CD14-positive monocyte (primary cell): ENCODE results near the gene COL12A1. TPM values are rescaled to one million over a fixed set of nuclear protein-coding genes. Genes with fewer than 3 reads are reported as not detected.

Source experiments
- DNase-seq, 3 donors: peaks; one replicate each; pipeline ENCODE4 v3.0.0-alpha.2; 2011 to 2022
- H2AFZ ChIP-seq: 2 replicates; pipeline ENCODE4 v1.6.0; 2012; ENCODE audit warnings: mild to moderate bottlenecking, low read depth, low read length, inconsistent platforms; ENCODE audit not compliant: insufficient read depth, poor library complexity, severe bottlenecking
- H3K27ac ChIP-seq, 2 donors: 1 replicate in 1 of 2; 2 replicates in 1 of 2; pipeline ENCODE4 v1.5.1; 2012 to 2013; ENCODE audit warnings: low read length in 2 of 2, control low read depth in 1 of 2, inconsistent platforms in 1 of 2, low read depth in 1 of 2, mild to moderate bottlenecking in 1 of 2
- H3K27me3 ChIP-seq, 2 donors: one replicate each; pipeline versions ENCODE4 v1.6.0 to v1.6.1; 2011 to 2013; ENCODE audit warnings: low read length in 2 of 2; ENCODE audit not compliant: control insufficient read depth in 2 of 2, insufficient read depth in 2 of 2
- H3K36me3 ChIP-seq, 2 donors: replicated peaks in 1 of 2; 1 replicate in 1 of 2; 2 replicates in 1 of 2; pipeline versions ENCODE4 v1.5.1 to v1.6.1; 2012 to 2013; ENCODE audit warnings: low read length in 2 of 2, control low read depth in 1 of 2, inconsistent platforms in 1 of 2, mild to moderate bottlenecking in 1 of 2; ENCODE audit not compliant: insufficient read depth in 2 of 2, control insufficient read depth in 1 of 2
- H3K4me1 ChIP-seq, 2 donors: 1 replicate in 1 of 2; 2 replicates in 1 of 2; pipeline versions ENCODE4 v1.5.1 to v1.6.1; 2012 to 2013; ENCODE audit warnings: low read length in 2 of 2, control low read depth in 1 of 2, inconsistent platforms in 1 of 2, mild to moderate bottlenecking in 1 of 2, moderate library complexity in 1 of 2; ENCODE audit not compliant: insufficient read depth in 2 of 2, control insufficient read depth in 1 of 2
- H3K4me2 ChIP-seq: replicated peaks from 2 replicates; pipeline ENCODE3; 2012; ENCODE audit warnings: low read length, moderate library complexity, mild to moderate bottlenecking; ENCODE audit not compliant: poor library complexity, severe bottlenecking; ENCODE audit errors: extremely low read depth
- H3K4me3 ChIP-seq, 3 experiments: fragments of 200-600 bp in 1 of 3; sonication (generic) in 1 of 3; replicated peaks in 1 of 3; 1 replicate in 2 of 3; 2 replicates in 1 of 3; pipeline ENCODE4 v1.5.1; 2011 to 2013; ENCODE audit warnings: low read length in 3 of 3, mild to moderate bottlenecking in 3 of 3, control low read depth in 2 of 3, low read depth in 2 of 3, inconsistent platforms in 1 of 3, moderate library complexity in 1 of 3
- H3K79me2 ChIP-seq: 2 replicates; pipeline ENCODE4 v1.6.0; 2012; ENCODE audit warnings: mild to moderate bottlenecking, control low read depth, inconsistent platforms, low read length, moderate library complexity; ENCODE audit not compliant: insufficient read depth
- H3K9ac ChIP-seq: 2 replicates; pipeline ENCODE4 v1.6.0; 2017; ENCODE audit warnings: low read length, mild to moderate bottlenecking; ENCODE audit not compliant: insufficient read depth, poor library complexity, severe bottlenecking
- H3K9me3 ChIP-seq, 2 donors: replicated peaks in 1 of 2; 1 replicate in 1 of 2; 2 replicates in 1 of 2; pipeline versions ENCODE4 v1.5.1 to v1.6.1; 2012 to 2013; ENCODE audit warnings: low read length in 2 of 2, control low read depth in 1 of 2; ENCODE audit not compliant: control insufficient read depth in 1 of 2, insufficient read depth in 1 of 2
- H4K20me1 ChIP-seq: 2 replicates; pipeline ENCODE4 v1.6.0; 2012; ENCODE audit warnings: mild to moderate bottlenecking, low read length, control low read depth, moderate library complexity; ENCODE audit not compliant: insufficient read depth
- H3K27ac Mint-ChIP-seq, 7 donors: one replicate each; pipeline ENCODE4 v1.8.0; 2020; ENCODE audit warnings: mild to moderate bottlenecking in 7 of 7, mixed read lengths in 7 of 7, moderate library complexity in 6 of 7, inconsistent platforms in 2 of 7
- H3K27me3 Mint-ChIP-seq, 3 donors: one replicate each; pipeline ENCODE4 v1.8.0; 2021 to 2022; ENCODE audit warnings: low read depth in 3 of 3, mild to moderate bottlenecking in 3 of 3, mixed read lengths in 3 of 3, moderate library complexity in 3 of 3, inconsistent platforms in 1 of 3
- H3K36me3 Mint-ChIP-seq, 2 donors: one replicate each; pipeline ENCODE4 v1.8.0; 2020; ENCODE audit warnings: mixed read lengths in 2 of 2, inconsistent platforms in 1 of 2, mild to moderate bottlenecking in 1 of 2
- H3K4me1 Mint-ChIP-seq: one replicate; pipeline ENCODE4 v1.8.0; 2020; ENCODE audit warnings: mild to moderate bottlenecking, mixed read lengths
- H3K4me3 Mint-ChIP-seq, 2 donors: one replicate each; pipeline ENCODE4 v1.8.0; 2020; ENCODE audit warnings: mild to moderate bottlenecking in 2 of 2, mixed read lengths in 2 of 2, moderate library complexity in 1 of 2
- H3K9me3 Mint-ChIP-seq, 7 donors: one replicate each; pipeline ENCODE4 v1.8.0; 2020 to 2022; ENCODE audit warnings: mixed read lengths in 7 of 7, mild to moderate bottlenecking in 6 of 7, moderate library complexity in 6 of 7, inconsistent platforms in 2 of 7
- CTCF ChIP-seq: fragments of 200-600 bp; IDR thresholded peaks from one replicate; pipeline ENCODE4 v1.8.0; 2022; ENCODE audit warnings: antibody characterized with exemption, mild to moderate bottlenecking
- WGBS: methylation state at CpG from one replicate; pipeline ENCODE4 v1.1.5; 2013; ENCODE audit warnings: missing lambda C conversion rate; ENCODE audit not compliant: insufficient coverage; 5-methylcytosine and 5-hydroxymethylcytosine counted together
- intact Hi-C, 2 donors: fragments of 100-400 bp; cut with micrococcal nuclease; formaldehyde crosslinking; loops; one replicate each; pipeline versions ENCODE4 v1.15.0 to v1.15.1; 2023
- polyA plus RNA-seq, 3 donors: library from polyadenylated mRNA; depleted of rRNA in 1 of 3; unstranded in 2 of 3; stranded (reverse) in 1 of 3; fragments of 300-500 nt in 2 of 3; fragments of >200 nt in 1 of 3; fragmentation: Illumina TruSeq in 2 of 3; gene quantifications; 1 replicate in 2 of 3; 2 replicates in 1 of 3; pipeline ENCODE4 v1.2.3, GENCODE V29; 2012 to 2021

The COL12A1 gene
- polyA plus RNA-seq, 3 donors, result not detected

- no peaks in the 10 kb centered on the region for H3K9me3 Mint-ChIP-seq
- Histone ChIP-seq H3K36me3 (no peaks in the 10 kb centered on the region), H3K9me3 (no peaks in the 10 kb centered on the region), H4K20me1 (no peaks in the 10 kb centered on the region), H3K27ac (no peak overlapping the region), H3K27me3 (no peaks in the 10 kb centered on the region), H3K4me2 (no peak overlapping the region), H2AFZ (no peak overlapping the region), H3K79me2 (no peaks in the 10 kb centered on the region), H3K9ac (no peak overlapping the region), H3K4me3 (no peak overlapping the region), H3K4me1 (no peaks in the 10 kb centered on the region)
- H3K27ac Mint-ChIP-seq, result no peak overlapping the region
- H3K4me3 Mint-ChIP-seq, result no peak overlapping the region
- no peak for DNase-seq
- intact Hi-C loops, result no loop called here
- H3K4me1 Mint-ChIP-seq, result no peaks in the 10 kb centered on the region
- TF ChIP-seq CTCF, result no peak
- WGBS, result no CpG with 5 or more reads among the region's 2 CpGs
- no peaks in the 10 kb centered on the region for H3K36me3 Mint-ChIP-seq
- peaks cover 2 to 7% (median 4%) of the 10 kb centered on the region in 3 donors for H3K27me3 Mint-ChIP-seq
These were observed 34.9 kb downstream of the COL12A1 start for GRCh38 chr6:75170691-75171560.

- no CpG with 5 or more reads among the region's 2 CpGs for WGBS
- Histone ChIP-seq H3K9ac (no peak overlapping the region), H4K20me1 (no peaks in the 10 kb centered on the region), H3K4me3 (no peak overlapping the region), H3K4me2 (no peak overlapping the region), H2AFZ (no peak overlapping the region), H3K36me3 (no peaks in the 10 kb centered on the region), H3K79me2 (no peaks in the 10 kb centered on the region), H3K4me1 (no peaks in the 10 kb centered on the region), H3K9me3 (no peaks in the 10 kb centered on the region), H3K27ac (no peak overlapping the region), H3K27me3 (no peaks in the 10 kb centered on the region)
- H3K27me3 Mint-ChIP-seq, result peaks cover 3 to 6% (median 4%) of the 10 kb centered on the region in 3 donors
- no peak for TF ChIP-seq CTCF
- H3K27ac Mint-ChIP-seq, result no peak overlapping the region
- no peaks in the 10 kb centered on the region for H3K4me1 Mint-ChIP-seq
- no peaks in the 10 kb centered on the region for H3K9me3 Mint-ChIP-seq
- H3K36me3 Mint-ChIP-seq, result no peaks in the 10 kb centered on the region
- DNase-seq, result no peak
- H3K4me3 Mint-ChIP-seq, result no peak overlapping the region
- intact Hi-C loops, result no loop called here
These were observed 35.9 kb downstream of the COL12A1 start for GRCh38 chr6:75169689-75170586.
